ENCODE results near the gene ZFX.
"Not testable (repeated sequence)": the region's sequence is repeated elsewhere in the genome, so short reads cannot be mapped to it uniquely, and the experiment has no call there.

ZFX gene

DNA sequence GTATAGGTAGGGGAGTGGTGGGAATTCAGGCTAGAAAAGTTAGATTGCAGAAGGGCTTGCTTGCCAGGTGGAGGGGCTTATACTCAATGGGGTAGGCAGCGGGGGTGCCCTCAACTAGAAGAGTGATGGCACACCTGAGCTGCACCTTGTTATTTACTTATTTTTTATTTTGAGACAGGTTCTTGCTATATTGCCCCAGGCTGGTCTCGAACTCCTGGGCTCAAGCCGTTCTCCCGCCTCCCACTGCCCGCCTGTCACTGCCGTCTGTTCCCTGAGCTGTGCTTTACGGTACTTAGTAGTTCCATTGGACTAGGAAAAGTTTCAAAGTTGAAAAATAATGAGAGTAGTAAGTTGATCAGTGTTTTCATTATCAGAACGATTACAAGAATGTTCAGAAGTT, 2.0 kb downstream of the ZFX start:
- no peak for DNase-seq (ENCODE audit: low read depth in 2 of 2)

DNA sequence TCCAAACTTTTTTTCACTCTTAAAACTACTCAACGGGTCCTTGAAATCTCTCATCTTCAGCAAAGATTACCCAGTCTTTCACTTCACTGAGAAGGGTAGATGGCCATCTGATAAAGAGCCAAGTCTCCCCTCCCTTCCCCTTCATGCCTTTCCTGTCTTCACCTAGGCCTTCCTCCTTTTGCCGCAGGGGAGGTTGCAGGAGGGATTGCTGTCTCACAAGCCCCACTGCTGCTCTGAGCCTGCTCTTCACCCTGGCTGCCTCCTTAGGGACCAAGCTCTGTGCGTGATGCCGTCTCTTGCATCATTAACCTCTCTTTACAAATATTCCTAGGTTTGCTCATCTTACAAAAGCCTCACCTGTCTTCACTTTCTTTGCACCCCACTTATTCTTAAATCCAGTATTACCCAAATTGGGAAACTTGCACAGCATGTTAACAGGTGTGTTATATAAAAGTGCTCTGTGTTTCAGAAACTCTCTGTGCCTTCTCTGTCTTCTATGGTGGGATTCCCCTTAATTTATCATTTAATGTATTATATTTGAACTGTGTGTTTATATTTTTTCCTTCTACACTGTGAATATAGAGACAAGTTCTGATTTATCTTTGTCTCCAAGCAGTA, 3.8 kb downstream of the ZFX start:
- DNase-seq (ENCODE audit: low read depth in 2 of 2): no peak

DNA sequence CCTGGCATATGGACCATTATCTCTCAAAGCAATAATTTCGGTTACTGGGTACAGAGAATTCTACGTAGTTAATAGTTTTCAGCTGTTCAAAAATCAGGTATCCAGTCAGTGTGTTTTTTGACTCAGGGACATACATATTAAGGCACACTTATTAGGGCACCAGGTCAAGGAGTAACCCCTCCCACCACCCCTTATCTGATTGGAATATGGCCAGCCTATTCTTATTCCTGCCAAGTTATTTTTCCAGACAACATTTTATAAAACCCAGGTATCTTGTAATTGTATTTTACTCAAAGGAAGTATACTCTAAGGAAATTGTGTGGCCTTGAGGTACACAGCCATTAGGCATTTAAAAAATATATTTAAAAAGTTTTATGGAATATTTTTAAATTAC, 4.3 kb downstream of the ZFX start:
- no peak for DNase-seq (ENCODE audit: low read depth in 2 of 2)

DNA sequence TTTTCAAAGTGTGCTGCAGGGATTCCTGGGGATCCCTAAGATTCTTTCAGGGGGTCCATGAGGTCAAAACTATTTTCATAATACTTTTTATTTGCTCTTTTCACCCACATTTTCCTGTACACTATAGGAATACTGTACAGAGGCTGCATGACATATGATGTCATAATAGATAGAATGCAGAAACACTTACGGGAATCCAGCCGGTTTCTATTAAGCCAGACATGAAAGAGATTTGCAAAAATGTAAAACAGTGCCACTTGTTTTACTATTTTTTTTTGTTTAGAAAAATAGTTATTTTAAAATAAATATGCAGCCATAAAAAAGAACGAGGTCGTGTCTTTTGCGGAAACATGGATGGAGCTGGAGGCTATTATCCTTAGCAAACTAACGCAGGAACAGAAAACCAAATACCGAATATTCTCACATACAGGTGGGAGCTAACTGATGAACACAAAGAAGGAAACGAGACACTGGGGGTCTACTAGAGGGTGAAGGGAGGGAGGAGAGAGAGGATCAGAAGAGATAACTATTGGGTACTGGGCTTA, 5.0 kb downstream of the ZFX start:
- no peak for DNase-seq (ENCODE audit: low read depth in 2 of 2)

DNA sequence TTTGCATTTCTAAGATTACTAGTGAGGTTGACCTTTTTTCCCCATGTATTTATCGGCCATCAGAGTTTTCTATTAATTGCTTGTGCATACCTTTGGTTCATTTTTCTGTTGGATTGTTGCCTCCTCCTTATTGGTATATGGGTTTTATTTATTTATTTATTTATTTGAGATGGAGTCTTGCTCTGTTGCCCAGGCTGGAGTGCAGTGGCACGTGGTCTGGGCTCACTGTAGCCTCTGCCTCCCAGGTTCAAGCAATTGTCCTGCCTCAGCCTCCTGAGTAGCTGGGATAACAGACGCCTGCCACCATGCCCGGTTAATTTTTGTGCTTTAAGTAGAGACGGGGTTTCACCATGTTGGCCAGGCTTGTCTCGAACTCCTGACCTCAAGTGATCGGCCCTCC, 6.2 kb downstream of the ZFX start:
- not testable (repeated sequence) for DNase-seq (ENCODE audit: low read depth in 2 of 2)

DNA sequence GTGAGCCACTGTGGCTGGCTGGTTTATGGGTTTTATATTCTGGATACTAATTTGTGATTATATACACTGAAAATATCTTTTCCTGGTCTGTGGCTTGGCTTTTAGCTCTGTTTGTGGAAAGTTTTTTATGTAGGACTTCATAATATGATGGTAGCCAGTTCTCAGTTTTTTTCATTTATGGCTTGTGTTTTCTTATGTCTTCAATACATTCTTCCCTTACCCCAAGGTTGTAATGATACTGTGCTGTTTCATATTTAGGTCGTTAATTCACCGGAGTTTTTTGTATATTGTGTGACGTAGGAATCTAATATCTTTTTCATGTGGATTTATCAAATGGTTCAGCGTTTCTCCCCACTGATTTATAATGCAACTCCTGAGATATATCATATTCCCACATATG, 6.6 kb downstream of the ZFX start:
- DNase-seq (ENCODE audit: low read depth in 2 of 2): no peak

DNA sequence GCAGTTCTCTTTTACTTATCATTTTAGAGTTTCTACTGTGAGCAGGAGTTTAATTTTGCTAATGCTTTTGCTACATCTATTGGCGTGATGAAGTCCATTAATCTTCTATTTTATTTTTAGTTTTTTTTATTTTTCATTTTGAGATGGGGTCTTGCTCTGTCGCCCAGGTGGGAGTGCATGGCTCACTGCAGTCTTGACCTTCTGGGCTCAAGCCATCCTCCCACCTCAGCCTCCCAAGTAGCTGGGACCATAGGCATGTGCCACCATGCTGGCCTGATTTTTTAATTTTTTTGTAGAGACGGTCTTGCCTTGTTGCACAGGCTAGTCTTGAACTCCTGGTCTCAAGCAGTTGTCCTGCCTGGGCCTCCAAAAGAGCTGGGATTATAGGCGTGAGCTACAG, 9.4 kb downstream of the ZFX start:
- DNase-seq (ENCODE audit: low read depth in 2 of 2): no peak

DNA sequence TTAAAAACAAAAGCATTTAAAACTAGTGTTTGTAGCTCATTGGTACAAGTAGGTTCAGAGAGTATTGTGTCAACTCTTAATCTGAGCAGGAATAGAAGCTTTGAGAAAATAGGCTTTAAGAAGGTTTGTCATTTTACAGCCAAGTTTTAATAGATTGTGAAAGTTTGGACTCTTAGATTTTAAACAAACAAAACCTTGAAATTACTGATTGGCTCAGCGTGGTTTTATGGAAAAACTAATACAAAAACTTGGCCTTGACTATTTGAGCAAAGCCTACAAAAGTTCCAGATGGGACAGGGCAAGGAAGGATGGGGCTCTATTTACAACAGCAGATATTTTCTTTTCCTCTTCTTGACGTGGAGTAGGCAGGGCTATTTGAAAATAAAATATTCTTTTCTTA, 16.5 kb downstream of the ZFX start:
- no peak for DNase-seq (ENCODE audit: low read depth in 2 of 2)

DNA sequence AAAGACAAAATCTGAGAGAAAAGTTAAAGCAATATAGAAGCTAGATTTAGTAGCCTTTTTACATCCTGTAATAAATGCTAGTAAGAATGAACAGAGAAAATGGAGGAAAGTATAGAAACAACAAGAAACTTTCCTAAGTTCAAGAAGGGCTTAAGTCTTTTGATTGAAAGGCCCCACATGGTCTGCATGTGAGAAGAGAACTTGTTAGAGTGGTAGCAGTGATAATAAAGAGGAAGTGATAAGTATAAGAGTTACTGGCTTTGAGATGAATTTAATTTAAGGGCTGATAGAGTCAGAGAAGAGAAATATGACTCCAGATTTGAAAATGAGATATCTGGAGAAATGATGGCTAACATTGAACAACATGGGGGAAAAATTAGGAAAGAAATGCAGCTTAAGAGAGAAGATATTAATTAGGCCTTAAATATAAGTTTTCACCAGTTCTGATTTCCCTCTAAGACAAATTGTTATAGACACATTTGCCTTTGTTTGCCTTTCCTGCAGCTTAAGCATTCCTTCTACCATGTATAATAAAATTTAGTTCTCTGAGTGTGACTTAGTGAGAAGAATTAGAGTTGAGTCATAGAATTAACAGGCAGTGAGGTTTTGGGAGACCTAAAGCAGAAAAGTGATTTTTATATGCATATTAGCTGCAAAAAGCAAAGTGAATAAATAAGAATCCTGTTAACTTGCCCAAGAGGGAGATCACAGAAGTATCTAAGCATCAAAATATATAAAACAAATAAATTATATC, 18.4 kb downstream of the ZFX start:
- no peak for DNase-seq (ENCODE audit: low read depth in 2 of 2)

DNA sequence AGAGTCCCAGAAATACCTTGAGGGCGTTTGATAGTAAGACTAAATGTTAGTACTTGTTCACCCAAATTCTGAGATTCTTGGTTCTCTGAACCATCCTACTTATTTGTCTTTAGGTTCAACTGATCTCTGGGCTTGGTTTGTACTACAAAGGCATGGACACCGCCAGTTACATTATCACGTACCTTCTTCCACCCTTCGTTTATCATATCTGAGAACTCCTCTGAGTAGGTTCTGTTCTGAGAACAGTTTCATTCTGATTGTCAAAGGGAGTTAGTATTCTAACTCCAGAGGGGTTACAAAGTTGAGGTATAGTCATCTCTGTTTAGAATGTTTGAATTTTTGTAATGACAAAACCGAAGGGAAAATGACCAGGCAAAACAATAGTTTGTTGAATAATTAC, 19.3 kb downstream of the ZFX start:
- DNase-seq (ENCODE audit: low read depth in 2 of 2): no peak

DNA sequence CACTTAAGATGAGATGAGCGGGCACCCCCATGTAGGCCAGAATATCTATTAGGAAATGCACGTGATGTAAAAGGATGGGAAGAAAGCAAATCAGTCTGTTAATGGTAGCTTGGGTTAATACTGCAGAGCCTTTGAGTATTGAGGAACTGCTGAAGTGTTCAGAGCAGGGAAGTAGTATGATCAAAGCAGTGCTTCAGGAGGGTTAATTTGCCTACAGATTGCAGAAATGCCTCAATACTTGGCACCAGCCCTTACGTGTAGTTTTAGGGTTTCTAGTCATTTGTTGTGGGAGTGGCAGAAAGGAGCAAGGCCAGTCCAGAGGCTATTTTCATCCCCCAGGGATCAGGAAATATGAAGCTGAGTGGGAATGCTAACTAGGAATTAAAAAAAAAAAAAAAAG, 19.7 kb downstream of the ZFX start:
- DNase-seq (ENCODE audit: low read depth in 2 of 2): no peak

DNA sequence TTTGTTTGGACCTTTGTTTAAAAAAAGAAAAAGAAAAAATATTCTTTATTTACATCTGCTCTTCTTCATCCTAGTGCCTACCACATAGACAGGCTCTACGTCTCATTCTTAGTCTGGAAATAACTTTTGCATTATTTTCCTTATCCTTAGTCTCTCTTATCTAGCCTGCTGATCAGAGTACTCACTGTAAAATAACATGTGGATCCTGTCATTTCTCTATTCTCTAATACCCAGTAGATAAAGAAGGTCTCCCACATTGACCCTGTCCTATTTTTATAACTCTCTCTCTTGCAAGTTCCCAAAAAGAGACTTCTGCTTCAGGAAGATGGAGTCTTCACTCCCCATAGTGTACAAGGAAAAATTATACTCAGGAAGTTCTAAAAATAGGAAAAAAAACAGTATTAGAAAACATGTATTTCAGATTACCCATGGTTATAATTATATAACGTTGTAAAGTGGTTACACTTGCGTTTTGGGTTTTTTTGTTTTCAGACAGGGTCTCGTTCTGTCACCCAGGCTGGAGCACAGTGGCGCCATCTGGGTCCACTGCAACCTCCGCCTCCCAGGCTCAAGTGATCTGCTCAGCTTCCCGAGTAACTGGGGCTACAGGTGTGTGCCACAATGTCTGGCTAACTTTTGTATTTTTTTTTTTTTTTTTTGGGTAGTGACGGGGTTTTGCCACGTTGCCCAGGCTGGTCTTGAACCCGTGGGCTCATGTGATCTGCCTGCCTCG, 23.8 kb downstream of the ZFX start:
- DNase-seq (ENCODE audit: low read depth in 2 of 2): no peak

DNA sequence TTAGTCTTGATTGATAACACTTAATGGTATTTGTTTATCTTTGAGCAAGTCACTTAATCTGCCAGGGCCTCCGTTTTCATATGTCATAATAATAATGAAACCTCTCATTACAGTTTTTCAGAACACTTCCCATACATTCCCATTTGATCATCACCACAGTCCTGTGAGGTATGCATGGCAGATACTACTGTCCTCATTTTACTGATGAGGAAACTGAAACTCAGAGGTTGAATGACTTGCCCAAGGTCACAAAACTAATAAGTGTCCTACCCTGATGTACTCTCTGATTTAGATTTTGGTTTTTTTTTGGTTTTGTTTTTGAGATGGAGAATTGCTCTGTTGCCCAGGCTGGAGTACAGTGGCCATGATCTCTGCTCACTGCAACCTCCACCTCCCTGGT, 25.7 kb downstream of the ZFX start:
- no peak for DNase-seq (ENCODE audit: low read depth in 2 of 2)

DNA sequence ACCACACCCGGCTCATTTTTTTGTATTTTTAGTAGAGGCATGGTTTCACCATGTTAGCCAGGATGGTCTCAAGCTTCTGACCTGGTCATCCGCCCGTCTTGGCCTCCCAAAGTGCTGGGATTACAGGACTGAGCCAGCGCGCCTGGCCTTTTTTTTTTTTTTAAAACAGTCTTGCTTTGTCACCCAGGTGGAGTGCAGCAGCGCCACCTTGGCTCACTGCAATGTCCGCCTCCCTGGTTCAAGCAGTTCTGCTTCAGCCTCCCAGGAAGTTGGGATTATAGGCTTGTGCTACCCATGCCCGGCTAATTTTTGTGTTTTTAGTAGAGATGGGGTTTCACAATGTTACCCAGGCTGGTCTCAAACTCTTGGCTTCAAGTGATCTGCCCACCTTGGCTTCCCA, 28.9 kb downstream of the ZFX start:
- DNase-seq (ENCODE audit: low read depth in 2 of 2): no peak

DNA sequence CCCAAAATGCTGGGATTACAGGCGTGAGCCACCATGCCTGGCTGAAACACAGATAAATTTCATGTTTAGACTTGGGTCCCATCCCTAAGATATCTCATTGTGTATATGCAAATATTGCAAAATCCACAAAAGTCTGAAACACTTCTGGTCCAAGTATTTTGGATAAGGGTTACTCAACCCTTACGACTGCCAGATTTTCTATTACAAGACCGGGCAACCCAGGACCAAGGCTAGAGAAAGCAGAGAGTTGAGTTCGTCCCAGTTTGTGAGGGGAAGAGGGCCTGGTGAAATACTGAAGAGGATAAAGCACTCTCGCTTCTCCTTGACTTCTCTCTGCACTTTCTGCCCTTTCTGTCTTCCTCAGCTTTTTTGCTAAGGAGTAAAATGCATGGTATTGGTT, 34.5 kb downstream of the ZFX start:
- DNase-seq (ENCODE audit: low read depth in 2 of 2): no peak

DNA sequence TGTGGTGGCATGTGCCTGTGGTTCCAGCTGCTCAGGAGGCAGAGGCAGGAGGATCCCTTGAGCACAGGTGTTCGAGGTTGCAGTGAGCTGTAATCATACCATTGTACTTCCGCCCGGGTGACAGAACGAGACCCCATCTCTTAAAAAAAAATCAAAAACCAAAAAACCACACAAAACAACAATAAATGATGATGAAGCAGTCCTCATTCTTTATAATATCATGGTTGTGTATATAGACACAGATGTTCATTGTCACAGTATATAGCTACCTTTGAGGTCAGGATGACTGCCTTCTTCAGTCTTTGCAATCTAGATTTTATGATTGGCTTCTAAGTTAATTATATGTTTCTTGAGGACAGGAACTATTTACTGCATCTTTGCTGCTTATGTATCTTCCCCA, 37.0 kb downstream of the ZFX start:
- no peak for DNase-seq (ENCODE audit: low read depth in 2 of 2)

DNA sequence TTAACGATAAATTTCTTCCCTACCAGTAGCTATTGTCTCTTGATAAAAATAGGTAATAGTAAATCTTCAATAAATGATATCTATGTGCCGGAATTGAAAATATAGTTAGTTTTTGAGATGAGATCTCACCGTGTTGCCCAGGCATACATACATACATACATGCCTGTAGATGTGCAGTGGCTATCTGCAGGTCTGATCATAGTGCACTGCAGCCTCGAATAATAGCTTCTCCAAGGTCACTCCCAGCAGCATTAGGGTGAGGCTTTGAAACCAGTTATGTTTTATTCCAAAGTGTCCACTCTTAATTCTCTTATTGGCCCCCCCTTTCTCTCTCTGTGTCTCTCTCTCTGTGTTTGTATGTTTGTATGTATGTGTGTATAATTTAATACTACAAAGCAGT, 37.5 kb downstream of the ZFX start:
- no peak for DNase-seq (ENCODE audit: low read depth in 2 of 2)

DNA sequence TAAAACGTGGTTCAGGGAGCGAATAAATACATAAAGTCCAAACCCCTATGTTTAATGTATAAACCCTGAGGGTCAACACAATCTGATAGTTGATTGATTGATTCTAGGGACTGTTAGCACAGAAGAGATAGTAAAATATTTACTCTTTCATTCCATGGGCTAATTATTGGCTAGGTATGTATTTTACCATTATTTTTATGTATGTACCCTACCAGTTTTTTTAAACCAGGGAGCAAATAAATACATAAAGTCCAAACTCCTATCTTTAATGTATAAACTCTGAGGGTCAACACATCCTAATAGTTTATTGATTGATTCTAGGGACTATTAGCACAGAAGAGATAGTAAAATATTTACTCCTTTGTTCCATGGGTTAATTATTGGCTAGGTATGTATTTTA, 40.0 kb downstream of the ZFX start:
- no peak for DNase-seq (ENCODE audit: low read depth in 2 of 2)

DNA sequence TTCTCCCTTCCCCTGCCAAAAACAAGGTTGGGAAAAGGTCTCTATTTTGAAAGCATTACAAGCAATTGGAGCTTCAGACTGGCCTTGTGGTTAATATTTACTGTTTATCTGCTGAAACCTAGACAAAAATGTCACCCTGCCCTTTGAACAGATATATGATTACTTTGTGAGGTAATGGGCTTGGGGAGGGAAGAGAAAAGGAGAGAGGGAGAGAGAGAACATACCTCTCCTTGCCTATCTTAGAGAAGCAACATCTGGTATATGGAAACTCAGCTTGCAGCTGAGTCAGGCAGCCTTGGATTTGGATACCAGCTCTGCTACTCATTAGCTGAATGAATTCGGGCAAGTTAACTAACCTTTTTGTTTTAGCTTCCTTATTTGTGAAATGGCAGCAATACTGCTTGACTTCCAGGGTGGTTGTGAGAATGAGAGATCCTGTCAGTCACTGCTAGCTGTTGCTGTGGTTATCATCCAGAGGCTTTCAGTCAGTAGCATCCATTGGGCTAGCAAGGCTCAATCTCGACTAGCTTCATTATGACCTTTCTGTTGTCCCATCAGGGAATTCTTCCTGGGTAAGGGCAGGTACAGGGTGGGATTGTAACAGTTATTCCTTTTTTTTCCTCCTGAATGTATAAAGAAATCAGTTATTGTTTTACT, 41.1 kb downstream of the ZFX start:
- DNase-seq (ENCODE audit: low read depth in 2 of 2): no peak

DNA sequence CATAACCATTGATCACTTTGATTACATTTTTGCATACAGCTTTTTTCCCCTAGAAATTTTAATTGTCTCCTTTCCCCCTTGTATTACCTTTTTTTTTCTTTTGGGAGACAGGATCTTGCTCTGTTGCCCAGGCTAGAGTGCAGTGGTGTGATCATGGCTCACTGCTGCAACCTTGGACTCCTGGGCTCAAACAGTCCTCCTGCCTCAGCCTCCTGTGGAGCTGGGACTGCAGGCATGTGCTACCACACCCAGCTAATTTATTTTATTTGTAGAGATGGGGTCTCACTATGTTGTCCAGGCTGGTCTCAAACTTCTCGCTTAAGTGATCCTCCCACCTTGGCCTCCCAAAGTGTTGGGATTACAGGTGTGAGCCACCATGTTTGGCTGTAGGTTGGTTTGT, 47.0 kb downstream of the ZFX start:
- no peak for DNase-seq (ENCODE audit: low read depth in 2 of 2)

DNA sequence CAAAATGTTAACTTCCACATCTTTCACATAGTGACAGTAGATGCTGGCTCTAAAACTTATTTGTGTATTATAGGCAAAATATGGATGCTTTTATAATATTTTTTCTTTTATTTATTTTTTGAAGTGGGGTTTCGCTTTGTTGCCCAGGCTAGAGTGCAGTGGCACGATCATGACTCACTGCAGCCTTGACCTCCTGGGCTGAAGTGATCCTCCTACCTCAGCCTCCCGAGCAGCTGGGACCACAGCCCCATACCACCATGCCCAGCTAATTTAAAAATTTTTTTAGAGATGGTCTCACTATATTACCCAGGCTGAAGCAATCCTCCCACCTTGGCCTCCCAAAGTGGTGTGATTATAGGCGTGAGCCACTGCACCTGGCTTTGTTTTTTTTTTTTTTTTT, 48.6 kb downstream of the ZFX start:
- DNase-seq (ENCODE audit: low read depth in 2 of 2): no peak

DNA sequence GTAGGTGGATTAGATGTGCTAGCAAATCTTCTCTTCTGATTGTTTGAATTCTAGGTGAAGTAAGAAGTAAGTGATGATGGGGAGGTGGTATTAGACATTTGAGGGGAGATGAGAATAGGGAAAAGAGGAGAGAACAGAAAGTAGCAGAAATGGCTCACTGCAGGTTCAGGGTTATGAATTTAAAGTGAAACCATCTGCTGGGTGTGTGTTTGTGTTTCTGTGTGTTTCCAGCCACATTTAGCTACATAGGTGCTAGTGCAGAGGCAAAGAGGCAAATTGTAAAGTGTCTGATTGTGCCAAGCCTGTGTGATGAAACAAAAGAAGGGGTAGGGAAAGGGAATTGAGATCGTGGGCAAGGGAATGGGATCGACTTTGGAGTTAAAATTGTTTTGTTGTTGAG, 50.6 kb downstream of the ZFX start:
- no peak for DNase-seq (ENCODE audit: low read depth in 2 of 2)
